SK-N-DZ (cell line): Measurements from ENCODE around the gene MRGPRX4. TPM values are rescaled to one million over a fixed set of nuclear protein-coding genes. Genes with fewer than 3 reads are reported as not detected.
A peak's percentile ranks its signal among the peaks of the same experiment; 100 is the strongest.
"Not testable (repeated sequence)": the region's sequence is repeated elsewhere in the genome, so short reads cannot be mapped to it uniquely, and the experiment has no call there.

Experiments used
- DNase-seq: peaks from one replicate; pipeline ENCODE4 v3.0.0-alpha.2; 2015; ENCODE audit warnings: low spot score
- polyA plus RNA-seq, 2 experiments: library from polyadenylated mRNA; depleted of rRNA; stranded (reverse); fragments of >200 nt; gene quantifications; 2 replicates each; pipeline ENCODE4 v1.2.3, GENCODE V29; 2014

MRGPRX4 gene
- polyA plus RNA-seq (2014; cell fraction: cytosol; rRNA removed) = not detected in 2 replicates
- polyA plus RNA-seq (2014; cell fraction: nucleus; rRNA removed) = not detected in 2 replicates

DNA sequence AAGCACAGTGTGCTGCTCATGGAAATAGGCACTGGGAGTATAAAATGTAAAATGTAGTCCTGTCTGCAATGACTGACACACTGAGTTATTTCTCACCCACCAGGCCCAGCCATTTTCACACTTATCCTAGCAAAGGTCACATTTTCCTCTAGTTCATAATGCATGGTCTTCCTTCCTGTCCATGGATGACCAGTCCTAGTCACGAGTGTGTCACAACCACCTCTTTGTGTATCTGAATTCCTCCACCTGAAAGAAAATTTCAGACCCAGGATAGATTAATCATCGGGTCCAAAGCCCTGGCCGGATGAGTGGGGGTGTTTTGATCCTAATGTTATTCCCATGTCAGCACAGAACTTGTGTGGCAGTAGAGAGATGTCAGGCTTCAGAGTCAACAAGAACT, at the start of gene MRGPRX4:
Gene MRGPRX4 (plus strand): TSS at position 172 of the 400 bp plus-strand sequence. CDS start 420 bp downstream, outside the sequence.
- no peak for DNase-seq

DNA sequence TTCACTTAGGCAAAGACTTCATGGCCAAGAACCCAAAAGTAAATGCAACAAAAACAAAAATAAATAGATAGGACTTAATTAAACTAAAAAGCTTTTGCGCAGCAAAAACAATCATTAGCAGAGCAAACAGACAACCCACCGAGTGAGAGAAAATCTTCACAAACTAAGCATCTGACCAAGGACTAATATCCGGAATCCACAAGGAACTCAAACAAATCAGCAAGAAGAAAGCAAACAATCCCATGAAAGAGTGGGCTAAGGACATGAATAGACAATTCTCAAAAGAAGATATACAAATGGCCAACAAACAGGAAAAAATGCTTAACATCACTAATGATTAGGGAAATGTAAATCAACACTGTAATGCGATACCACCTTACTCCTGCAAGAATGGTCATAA, 41.5 kb upstream of the MRGPRX4 start:
- not testable (repeated sequence) for DNase-seq

DNA sequence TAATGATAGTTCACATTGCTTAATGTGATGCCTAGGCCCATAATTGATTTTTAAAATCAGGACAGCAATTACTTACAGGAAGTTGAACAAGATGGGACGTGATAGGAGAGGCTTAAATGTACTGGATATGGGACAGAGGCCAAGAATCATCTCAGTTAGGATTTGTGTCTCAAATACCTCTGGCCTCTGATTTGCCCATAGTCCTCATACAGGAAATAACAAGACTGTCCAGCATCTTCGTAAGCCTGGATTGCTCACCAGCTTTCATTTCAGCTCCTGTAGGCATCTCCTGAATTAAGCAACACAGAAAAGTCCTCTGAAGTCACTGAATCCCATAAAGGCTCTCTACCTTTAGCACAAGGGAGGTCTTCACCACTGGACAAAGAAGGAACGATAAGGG, 40.3 kb upstream of the MRGPRX4 start, which contains the start of gene MRGPRX3:
Gene MRGPRX3 (plus strand): TSS at position 231 of the 400 bp plus-strand sequence. CDS start 4,632 bp downstream, outside the sequence.
- no peak for DNase-seq

DNA sequence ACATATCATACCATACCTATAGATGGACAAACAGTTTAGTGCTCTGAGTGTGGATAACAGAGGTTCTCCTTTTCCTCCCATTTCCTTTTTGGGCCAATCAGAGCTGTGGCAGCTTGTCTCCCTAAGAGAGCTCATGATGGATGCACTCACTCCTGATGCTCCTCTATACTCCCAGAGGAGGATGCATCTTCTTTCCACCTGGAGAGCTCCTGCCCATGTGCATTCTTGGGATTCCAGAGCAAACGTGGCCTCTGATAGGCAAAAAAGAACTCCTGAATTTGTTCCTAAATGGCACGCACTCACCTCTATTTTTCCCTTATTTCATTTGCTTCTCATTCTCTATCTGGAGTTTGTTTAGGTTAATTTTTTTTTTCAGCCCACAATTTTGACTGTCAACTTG, 37.3 kb upstream of the MRGPRX4 start:
- no peak for DNase-seq

DNA sequence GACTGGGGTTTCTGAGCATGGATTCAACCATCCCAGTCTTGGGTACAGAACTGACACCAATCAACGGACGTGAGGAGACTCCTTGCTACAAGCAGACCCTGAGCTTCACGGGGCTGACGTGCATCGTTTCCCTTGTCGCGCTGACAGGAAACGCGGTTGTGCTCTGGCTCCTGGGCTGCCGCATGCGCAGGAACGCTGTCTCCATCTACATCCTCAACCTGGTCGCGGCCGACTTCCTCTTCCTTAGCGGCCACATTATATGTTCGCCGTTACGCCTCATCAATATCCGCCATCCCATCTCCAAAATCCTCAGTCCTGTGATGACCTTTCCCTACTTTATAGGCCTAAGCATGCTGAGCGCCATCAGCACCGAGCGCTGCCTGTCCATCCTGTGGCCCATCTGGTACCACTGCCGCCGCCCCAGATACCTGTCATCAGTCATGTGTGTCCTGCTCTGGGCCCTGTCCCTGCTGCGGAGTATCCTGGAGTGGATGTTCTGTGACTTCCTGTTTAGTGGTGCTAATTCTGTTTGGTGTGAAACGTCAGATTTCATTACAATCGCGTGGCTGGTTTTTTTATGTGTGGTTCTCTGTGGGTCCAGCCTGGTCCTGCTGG, 35.3 kb upstream of the MRGPRX4 start:
- DNase-seq = no peak

DNA sequence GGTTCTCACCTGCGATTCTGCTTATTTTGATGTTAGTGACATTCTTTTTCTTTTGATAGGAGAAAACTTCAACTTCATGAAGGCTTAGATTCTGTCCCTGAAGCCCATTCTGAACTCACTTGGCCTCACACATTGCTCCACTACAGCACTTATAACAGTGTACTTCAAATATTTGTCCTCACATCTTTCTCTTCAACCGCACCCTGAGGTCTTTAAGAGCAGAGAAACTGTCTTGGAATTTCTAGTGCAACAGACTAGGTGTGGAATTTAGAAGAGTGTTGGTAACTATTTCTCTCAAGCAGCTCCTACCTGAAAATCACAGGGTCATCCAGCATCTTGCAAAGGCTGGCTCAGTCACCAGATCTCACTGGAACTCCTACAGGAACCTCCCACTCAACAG, 32.5 kb upstream of the MRGPRX4 start:
- DNase-seq = no peak

DNA sequence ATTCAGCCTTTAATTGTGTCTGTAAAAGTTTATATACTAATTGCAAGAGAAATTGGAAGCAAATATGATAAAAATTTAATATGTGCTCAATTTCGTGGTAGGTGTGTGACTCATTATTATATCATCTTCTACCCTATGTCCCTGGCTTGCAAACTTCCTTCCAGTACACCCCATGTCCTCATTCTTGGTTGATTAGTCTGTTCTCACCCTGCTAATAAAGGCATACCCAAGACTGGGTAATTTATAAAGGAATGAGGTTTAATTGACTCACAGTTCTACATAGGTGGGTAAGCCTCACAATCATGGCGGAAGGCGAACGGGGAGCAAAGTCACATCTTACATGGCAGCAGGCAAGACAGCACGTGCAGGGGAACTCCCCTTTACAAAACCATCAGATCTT, 28.4 kb upstream of the MRGPRX4 start:
- DNase-seq = no peak

DNA sequence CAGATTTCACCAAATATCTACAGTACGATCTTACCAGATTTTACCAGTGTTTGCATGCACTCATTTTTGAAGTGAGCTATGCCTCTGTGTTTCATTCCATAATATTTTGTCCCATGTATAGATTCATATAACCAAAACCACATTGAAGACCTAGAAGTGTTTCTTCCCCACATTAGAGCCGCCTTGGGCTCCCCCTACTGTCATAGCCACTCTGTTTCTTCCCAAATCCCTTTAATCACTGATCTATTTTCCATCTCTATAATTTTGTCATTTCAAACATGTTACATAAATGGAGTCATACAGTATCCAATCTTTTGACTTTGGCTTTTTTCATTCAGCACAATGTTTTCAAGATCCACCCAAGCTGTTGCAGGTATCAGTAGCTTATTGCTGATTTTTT, 27.6 kb upstream of the MRGPRX4 start:
- DNase-seq = no peak

DNA sequence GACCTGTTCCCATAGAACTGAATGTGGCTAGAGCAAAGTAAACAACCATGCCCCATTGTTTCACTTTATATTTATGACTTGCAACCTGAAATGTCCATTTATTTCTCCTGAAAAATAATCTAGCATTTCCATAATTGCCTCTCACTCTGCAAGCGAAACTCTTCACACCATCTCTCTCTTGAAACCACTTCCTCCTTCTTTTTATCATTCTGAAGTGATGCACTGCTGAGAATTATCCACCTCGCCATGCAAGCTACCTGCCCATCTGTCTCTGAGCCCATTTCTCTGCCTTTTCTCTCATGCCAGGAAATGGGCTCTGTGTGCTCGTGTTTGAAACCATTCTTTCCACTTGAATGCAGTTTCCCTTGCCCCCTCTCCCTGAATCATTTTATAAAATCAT, 26.8 kb upstream of the MRGPRX4 start:
- DNase-seq = no peak

DNA sequence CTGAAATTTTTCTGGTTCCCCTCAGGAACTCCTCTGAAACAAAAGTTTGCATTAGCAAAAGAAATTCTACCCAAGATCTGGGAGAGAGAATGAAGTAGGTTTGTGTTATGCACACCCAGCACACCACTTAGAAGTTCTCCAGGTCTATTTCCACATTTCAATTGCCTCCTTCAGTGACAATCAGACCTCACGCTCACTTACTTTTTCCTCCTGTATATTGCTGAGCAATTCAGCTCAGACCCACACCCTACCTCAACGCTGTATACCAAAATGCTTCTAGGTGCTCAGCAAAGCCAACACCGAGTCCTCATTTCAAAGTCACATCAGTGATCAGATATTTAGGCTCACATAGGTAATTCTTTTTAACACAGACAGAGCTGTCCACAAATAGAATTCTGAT, 21.1 kb upstream of the MRGPRX4 start:
- no peak for DNase-seq

DNA sequence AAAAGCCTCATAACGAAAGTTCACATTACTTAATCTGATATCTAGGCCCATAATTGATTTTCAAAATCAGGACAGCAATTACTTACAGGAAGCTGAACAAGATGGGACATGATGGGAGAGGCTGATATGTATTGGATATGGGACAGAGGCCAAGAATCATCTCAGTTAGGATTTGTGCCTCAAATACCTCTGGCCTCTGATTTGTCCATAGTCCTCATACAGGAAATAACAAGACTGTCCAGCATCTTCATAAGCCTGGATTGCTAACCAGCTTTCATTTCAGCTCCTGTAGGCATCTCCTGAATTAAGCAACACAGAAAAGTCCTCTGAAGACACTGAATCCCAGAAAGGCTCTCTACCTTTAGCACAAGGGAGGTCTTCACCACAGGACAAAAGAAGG, 4.3 kb upstream of the MRGPRX4 start:
- DNase-seq = no peak

DNA sequence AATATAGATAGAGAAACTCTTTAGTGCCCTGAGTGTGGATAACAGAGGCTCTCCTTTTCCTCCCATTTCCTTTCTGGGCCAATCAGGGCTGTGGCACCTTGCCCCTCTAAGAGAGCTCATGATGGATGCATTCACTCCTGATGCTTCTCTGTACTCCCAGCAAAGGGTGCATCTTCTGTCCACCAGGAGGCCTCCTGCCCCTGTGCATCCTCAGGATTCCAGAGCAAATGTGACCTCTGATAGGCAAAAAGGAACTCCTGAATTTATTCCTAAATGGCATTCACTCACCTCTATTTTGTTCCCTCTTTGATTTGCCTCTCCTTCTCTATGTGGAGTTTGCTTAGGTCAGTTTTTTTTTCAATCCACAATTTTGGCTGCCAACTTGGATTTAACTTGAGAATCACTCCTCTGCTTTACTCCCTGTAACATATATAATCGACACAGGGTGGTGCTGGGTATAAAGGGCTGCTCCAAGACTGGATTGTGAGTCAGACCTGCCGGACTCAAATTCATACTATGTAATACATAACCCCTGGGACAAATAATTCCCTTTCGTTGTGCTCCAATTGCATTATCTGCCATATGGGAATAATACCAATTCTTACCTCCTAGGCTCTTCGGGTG, 1.1 kb upstream of the MRGPRX4 start:
- DNase-seq = peak; percentile 11

DNA sequence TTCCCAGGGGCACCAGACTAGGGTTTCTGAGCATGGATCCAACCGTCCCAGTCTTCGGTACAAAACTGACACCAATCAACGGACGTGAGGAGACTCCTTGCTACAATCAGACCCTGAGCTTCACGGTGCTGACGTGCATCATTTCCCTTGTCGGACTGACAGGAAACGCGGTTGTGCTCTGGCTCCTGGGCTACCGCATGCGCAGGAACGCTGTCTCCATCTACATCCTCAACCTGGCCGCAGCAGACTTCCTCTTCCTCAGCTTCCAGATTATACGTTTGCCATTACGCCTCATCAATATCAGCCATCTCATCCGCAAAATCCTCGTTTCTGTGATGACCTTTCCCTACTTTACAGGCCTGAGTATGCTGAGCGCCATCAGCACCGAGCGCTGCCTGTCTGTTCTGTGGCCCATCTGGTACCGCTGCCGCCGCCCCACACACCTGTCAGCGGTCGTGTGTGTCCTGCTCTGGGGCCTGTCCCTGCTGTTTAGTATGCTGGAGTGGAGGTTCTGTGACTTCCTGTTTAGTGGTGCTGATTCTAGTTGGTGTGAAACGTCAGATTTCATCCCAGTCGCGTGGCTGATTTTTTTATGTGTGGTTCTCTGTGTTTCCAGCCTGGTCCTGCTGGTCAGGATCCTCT, 709 bp downstream of the MRGPRX4 start:
- no peak for DNase-seq

DNA sequence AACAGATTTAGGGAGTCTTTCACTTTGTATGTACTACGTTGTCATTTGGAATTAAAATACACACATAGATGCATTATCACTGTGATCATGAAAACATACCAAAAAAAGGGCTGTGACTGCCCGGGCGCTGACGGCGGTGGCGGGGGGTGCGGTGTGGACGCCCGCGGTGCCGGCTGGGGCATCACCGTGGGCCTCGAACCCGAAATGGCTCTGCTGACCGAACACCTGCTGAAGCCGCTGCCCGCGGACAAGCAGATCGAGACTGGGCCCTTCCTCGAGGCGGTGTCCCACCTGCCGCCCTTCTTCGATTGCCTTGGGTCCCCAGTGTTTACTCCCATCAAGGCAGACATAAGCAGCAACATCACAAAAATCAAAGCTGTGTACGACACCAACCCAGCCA, 16.2 kb downstream of the MRGPRX4 start:
- DNase-seq = no peak

DNA sequence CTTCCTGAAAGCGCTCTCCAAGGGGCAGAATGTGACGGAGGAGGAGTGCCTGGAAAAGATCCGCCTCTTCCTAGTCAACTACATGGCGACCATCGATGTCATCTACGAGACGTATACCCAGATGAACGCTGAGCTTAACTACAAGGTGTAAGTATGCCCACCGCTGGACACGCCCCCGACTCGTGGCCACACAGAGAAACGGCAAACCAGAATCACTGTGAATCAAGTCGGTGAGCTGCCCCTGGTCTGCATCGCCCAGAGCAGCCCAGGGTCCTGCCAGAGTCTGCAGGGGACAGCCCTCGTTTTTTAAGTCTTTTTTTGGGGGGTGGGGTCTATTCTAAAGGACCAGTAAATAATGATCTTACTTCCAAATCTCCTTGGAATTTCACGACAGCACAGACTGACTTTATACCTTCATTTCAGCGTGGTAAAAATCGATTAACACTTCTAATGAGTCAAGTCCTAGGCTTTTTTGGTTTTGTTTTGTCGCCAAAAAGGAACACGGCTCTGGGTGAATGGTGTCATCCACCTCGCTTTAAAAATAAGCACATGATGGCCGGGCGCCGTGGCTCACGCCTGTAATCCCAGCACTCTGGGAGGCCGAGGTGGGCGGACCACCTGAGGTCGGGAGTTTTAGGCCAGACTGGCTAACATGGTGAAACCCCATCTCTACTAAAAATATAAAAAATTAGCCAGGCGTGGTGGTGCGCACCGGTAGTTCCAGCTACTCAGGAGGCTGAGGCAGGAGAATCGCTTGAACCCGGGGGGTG, 17.0 kb downstream of the MRGPRX4 start:
- DNase-seq = not testable (repeated sequence)

DNA sequence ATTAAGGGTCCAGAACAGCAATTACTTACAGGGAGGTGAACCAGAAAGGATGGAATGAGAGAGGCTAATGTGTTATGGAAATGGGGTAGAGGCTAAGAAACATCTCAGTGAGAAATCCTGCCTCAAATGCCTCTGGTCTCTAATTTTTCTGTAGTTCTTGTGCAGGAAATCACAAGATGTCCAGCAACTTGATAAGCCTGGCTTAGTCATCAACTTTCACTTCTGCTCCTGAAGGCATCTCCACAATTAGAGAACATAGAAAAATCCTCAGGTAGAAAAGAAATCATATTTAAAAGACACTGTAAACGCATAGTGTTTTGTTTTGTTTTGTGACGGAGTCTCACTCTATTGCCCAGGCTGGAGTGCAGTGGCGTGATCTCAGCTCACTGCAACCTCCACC, 18.7 kb downstream of the MRGPRX4 start:
- no peak for DNase-seq

DNA sequence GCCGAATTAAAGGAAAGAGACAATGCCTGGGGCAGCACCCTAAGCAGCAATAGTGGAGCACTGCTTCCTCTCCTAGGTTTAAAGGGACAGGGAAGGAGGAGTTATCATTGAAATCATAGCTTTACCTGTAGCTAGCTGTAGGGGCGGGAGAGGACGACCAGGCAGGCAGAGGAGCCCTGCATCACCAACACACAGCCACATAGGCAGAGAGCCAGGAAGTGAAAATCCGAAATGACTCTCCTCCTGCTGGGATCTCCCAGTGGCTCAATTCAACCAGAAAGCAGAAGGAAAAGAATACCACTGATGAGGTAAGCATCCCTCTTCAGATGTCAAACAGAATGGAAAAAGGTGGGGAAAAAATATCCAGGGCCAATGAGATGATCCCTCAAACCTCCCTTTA, 20.4 kb downstream of the MRGPRX4 start:
- DNase-seq = no peak

DNA sequence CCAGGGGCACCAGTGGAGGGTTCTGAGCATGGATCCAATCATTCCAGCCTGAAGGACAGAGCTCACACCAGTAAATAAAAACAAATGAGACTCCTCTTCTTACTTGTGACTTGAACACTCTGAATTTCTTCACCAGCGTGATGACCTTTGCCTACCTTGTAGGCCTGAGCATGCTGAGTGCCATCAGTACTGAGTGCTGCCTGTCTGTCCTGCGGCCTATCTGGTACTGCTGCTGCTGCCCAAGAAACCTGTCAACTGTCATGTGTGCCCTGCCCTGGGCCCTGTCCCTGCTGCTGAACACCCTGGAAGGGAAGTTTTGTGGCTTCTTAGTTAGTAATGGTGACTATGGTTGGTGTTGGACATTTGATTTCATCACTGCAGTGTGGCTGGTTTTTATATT, 23.9 kb downstream of the MRGPRX4 start:
- DNase-seq = no peak

DNA sequence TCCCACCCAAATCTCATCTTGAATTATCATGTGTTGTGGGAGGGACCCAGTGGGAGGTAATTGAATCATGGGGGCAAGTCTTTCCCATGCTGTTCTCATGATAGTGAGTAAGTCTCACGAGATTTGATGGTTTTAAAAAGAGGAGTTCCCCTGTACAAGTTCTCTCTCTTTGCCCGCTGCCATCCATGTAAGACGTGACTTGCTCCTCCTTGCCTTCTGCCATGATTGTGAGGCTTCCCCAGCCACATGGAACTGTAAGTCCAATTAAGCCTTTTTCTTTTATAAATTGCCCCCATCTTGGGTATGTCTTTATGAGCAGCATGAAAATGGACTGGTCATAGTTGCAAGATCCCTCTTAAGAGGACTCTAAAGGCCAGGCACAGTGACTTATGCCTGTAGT, 25.1 kb downstream of the MRGPRX4 start:
- DNase-seq = not testable (repeated sequence)

DNA sequence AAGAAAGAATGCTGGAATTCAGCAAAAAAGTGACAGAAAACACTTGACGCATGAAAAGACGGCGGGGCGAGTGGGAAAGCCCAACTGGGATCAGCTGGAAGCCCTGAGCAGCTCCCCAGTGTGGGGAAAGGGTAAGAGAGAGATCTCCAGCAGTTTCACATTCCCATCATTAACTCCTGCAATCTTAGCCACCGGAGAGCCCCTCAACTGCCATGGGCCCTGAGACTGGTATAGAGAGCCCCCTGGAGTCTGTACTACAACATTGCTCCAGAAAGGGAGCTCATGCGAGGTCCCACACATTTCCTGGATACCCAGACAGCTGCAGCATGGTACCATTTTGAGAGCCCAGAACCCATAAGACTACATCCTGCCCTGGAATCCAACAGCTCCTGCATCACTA, 31.1 kb downstream of the MRGPRX4 start:
- DNase-seq = peak; percentile 26

DNA sequence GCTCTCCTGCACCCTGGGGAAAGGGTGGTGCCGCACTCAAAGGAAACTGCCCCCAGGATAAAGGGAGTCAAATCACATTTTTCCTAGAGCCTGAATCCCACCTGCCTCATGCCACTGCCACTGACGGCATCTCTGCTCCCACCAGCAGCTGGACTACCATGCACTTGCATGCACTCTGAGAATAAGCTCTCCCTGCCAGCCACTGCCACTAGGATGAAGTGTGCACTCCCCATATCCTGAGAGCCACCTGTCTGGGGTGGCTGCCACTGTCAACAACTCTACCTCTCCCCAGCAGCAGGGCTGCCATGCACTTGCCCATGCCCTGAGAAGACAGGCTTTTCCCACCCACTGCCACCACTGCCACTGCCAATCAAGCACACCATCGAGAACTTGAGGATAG, 31.6 kb downstream of the MRGPRX4 start:
- no peak for DNase-seq

DNA sequence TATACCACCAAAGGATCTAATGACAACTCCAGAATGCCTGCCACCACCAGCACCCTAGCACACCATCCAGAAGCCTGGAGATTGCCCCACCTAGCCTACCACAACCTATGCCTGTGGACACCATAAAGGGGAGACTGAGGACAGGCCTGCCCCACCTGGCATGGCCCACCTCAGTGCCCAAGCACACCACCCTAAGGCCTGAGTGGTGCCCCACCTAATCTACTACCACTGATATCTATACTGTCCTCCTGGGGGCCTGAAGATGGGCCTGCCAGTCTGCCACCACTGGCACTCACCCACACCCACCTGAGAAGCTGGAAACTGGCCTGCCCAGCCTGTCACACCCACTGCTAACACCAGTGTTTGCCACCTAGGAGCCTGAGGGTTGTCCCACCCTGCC, 32.1 kb downstream of the MRGPRX4 start:
- no peak for DNase-seq
